GM13977 (cell line): ENCODE data around the gene RAD51B.
A peak's percentile ranks its signal among the peaks of the same experiment; 100 is the strongest.
"Not testable (repeated sequence)": the region's sequence is repeated elsewhere in the genome, so short reads cannot be mapped to it uniquely, and the experiment has no call there.

Experiments
- DNase-seq: peaks from one replicate; pipeline ENCODE4 v3.0.0; 2012; ENCODE audit warnings: low spot score
- in situ Hi-C: fragments of 300-500 bp; cut with MboI; formaldehyde crosslinking; loops from one replicate; pipeline ENCODE4 v1.12.0; 2022; ENCODE audit warnings: low sequenced_read_pairs, low pct_unique_long_range_greater_than_20kb, mixed read lengths, inconsistent platforms; ENCODE audit not compliant: unreplicated experiment
- TF ChIP-seq, protein P1 (sequence below): IDR thresholded peaks from 2 replicates; pipeline ENCODE4 v1.5.1; 2012; ENCODE audit warnings: mild to moderate bottlenecking, control low read depth; ENCODE audit not compliant: insufficient read depth; ENCODE audit errors: extremely low read depth, missing control alignments

RAD51B gene

DNA sequence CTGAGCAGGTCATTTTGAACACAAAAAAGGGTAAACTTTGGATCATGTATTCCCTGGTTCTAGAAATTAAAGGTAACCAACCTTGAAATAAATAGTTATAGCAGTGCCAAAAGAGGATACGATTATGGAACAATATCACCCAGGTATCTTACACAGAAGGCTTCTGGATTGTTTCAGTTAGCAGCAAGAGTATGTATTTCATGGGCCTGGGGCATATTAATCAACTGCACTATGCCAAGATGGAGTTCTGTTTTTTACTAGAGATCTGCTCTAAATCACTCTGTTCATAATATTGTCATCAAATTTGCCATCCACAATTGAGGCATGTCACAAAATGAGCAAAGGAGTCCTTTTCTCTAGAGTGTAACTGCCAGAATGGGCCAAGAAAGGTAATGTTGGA lies 357.1 kb downstream of the RAD51B start:
- in situ Hi-C loops: no loop called here
- DNase-seq: no peak
- TF ChIP-seq, protein P1, sequence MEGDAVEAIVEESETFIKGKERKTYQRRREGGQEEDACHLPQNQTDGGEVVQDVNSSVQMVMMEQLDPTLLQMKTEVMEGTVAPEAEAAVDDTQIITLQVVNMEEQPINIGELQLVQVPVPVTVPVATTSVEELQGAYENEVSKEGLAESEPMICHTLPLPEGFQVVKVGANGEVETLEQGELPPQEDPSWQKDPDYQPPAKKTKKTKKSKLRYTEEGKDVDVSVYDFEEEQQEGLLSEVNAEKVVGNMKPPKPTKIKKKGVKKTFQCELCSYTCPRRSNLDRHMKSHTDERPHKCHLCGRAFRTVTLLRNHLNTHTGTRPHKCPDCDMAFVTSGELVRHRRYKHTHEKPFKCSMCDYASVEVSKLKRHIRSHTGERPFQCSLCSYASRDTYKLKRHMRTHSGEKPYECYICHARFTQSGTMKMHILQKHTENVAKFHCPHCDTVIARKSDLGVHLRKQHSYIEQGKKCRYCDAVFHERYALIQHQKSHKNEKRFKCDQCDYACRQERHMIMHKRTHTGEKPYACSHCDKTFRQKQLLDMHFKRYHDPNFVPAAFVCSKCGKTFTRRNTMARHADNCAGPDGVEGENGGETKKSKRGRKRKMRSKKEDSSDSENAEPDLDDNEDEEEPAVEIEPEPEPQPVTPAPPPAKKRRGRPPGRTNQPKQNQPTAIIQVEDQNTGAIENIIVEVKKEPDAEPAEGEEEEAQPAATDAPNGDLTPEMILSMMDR: no peak

DNA sequence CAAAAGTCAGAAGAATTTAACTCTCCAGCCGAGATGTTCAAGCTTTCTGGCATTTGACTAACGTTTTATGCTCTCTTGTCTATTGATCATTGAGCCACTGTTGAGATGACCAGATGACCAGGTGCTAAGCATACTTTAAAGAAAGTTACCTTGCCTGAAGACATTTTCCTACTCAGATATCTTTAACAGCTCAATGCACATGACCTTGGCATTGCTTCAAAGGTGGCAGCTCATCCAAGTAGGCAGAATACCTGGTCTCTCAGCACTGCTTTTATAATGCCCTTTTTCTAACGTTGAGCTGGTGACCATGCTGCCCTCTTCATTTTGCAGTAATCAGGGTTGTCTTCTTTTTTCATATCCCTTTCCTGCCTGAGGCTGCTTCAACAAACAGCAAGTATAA lies 358.1 kb downstream of the RAD51B start:
- in situ Hi-C loops: no loop called here
- TF ChIP-seq, protein P1: no peak
- no peak for DNase-seq

DNA sequence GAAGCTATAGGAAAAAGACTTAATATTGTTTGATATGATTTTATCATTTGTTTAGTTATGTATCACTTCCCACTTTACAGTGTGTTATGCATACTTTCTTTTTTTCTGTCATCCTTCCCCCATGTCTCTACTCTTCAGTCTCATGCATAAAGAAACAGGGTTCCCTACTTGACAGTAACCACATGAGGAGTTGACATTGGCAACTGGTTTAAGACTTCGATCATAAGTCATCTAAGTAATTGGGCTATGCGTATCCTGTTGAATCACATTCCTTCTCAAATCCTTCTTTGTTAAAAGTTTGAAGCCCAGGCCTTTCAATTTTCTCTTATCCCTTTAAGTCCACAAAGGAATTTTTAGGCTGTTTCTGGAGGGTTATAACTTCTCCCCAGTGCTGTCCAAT lies 358.7 kb downstream of the RAD51B start:
- in situ Hi-C loops: no loop called here
- TF ChIP-seq, protein P1: no peak
- no peak for DNase-seq

DNA sequence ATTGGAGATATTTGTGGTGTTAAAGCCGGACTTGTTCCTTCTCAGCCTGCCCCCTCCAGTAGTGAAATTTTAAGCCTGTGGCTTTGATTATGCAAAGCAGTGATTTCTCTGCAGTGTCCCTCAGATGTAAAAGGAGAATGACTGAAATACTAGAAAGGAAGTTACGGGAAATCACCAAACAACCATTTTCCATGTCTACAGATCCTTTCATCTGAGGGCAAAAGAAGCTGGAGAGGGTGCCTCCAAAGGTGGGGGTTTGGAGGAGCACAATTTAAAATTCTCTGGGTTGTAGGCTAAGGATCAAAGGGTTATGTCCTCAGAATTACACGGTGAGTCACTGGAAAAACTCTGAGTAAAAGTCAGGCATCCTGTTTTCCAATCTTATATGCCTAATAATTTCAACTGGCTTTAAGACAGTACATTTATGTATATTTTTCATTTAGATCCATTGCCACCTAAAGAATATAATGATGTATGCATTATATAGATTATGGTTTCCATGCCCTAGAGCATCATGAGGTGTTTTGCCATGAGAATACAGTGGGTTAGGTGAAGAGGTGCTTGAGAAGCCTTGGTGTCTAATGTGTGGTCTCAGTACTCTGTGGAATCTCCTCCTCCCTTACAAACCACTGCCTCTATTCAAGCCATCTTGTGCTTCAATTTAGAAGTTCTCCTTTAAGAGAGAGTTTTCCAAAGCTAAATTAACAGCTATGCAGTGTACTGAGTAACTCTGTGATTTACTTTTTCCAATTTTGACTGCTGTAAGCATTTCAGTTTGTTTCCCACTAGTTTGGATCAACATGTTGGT lies 362.1 kb downstream of the RAD51B start:
- DNase-seq: peak; percentile 11
- in situ Hi-C loops: no loop called here
- TF ChIP-seq, protein P1: no peak

DNA sequence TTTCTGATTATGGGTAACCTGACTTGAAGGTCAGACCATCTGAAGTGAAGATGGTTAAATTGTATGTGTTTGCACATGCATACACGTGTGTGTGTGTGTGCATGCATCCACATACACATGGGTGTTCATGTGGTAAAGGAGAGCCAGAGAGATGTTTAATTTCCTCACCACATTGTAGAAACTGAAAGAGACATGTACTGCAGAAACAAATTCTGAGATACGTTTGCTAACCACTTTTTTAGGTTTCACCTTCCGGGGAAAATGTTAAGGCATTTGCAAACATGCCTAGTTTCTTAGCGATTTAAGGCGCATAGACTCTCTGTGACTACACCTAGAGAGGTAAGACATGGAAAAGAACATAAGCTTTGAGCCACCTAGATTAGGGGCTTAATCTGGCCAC lies 362.9 kb downstream of the RAD51B start:
- DNase-seq: peak; percentile 34
- in situ Hi-C loops: no loop called here
- TF ChIP-seq, protein P1: no peak

DNA sequence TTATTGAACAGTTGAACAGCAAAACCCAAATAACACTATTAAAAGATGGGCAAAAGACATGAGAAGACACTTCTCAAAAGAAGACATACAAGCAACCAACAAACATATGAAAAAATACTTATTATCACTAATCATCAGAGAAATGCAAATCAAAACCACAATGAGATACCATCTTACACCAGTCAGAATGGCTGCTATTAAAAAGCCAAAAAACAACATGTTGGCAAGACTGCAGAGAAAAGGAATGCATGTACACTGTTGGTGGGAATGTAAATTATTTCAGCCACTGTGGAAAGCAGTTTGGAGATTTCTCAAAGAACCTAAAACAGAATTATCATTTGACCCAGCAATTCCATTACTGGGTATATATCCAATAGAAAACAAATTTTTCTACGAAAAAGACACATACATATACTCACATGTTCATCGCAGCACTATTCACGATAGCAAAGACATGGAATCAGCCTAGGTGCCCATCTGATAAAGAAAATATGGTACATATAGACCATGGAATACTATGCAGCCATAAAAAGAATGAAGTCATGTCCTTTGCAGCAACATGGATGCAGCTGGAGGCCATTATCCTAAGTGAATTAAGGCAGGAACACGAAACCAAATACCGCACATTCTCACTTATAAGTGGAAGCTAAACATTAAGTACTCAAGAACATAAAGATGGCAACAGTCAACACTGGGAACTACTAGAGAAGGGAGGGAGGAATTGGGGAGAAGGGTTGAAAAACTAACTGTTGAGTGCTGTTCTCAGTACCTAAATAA lies 367.1 kb downstream of the RAD51B start:
- DNase-seq, in situ Hi-C loops: not testable (repeated sequence)

DNA sequence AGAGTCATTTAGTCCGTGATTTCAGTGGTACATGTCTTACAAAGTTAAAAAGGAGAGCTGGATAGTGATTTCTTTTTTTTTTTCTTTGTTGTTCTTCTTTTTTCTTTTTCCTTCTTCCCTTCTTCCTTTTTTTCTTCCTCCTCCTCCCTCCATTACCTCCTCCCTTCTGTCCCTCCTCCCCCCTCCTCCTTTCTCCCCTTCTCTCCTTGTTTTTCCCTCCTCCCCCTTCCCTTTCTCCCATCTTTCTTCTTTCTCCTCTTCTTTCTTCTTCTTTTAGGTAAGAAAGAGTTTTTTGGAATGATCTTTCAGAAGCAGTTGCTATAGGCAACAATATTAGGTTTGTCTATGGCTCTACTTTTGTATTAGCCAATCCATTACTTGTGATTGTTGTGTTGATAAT lies 368.6 kb downstream of the RAD51B start:
- no peak for DNase-seq
- TF ChIP-seq, protein P1: no peak
- in situ Hi-C loops: no loop called here
